Measurements from ENCODE around the gene PRKCH. TPM values are rescaled to one million over a fixed set of nuclear protein-coding genes. Genes with fewer than 3 reads are reported as not detected.

The PRKCH gene
- total RNA-seq, 1 experiment from 2014 or later = 5.2 TPM

- Histone ChIP-seq H2BK20ac (ENCODE audit: low read depth, low read length, poor library complexity, severe bottlenecking) (no peak overlapping the region), H4K8ac (replicated peaks; ENCODE audit: insufficient read length, low read depth, low read length) (no peak overlapping the region), H3K14ac (ENCODE audit: insufficient read depth, low read length) (no peak overlapping the region), H3K4me2 (ENCODE audit: insufficient read depth, insufficient read length, low read length) (no peak overlapping the region), H3K56ac (ENCODE audit: insufficient read length, low read depth, low read length) (no peak overlapping the region), H4K5ac (ENCODE audit: insufficient read length, low read depth, low read length) (no peak overlapping the region), H4K91ac (ENCODE audit: insufficient read length, low read depth, low read length) (no peak overlapping the region), H2BK5ac (ENCODE audit: insufficient read length, low read length) (no peak overlapping the region), H2BK15ac (ENCODE audit: low read depth, low read length) (no peak overlapping the region), H3K27ac (ENCODE audit: insufficient read length, low read depth, low read length) (no peak overlapping the region), H3K9me3 (ENCODE audit: control insufficient read depth, low read depth, low read length) (no peaks in the 10 kb centered on the region), H2BK12ac (ENCODE audit: insufficient read length, low read depth, low read length) (no peak overlapping the region), H3K18ac (ENCODE audit: insufficient read length, low read depth, low read length) (no peak overlapping the region), H3K23ac (ENCODE audit: insufficient read length, low read depth, low read length) (no peak overlapping the region), H3K4me1 (ENCODE audit: insufficient read depth, low read length) (no peaks in the 10 kb centered on the region; the same call in 1 of the 2 replicates), H4K20me1 (ENCODE audit: control insufficient read depth, insufficient read depth, insufficient read length) (no peaks in the 10 kb centered on the region), H3K23me2 (ENCODE audit: insufficient read length, low read depth, low read length, poor library complexity, severe bottlenecking) (peaks cover 3% of the 10 kb centered on the region), H3K79me2 (ENCODE audit: insufficient read depth, low read length) (no peaks in the 10 kb centered on the region), H2BK120ac (ENCODE audit: low read depth, low read length, poor library complexity, severe bottlenecking) (no peak overlapping the region), H3K79me1 (ENCODE audit: insufficient read depth, low read depth, low read length, poor library complexity, severe bottlenecking) (no peaks in the 10 kb centered on the region), H3K4ac (ENCODE audit: low read depth, low read length) (no peak overlapping the region), H3T11ph (ENCODE audit: low read length) (no peak overlapping the region), H3K27me3 (ENCODE audit: insufficient read depth, low read length) (no peaks in the 10 kb centered on the region), H2AK5ac (ENCODE audit: insufficient read length, low read length) (no peak overlapping the region), H3K9ac (ENCODE audit: extremely low read depth, insufficient read length, low read length) (no peak overlapping the region), H2AFZ (ENCODE audit: low read length) (no peak overlapping the region)
- DNase-seq = no peak
- H3K4me3 Mint-ChIP-seq = no peak overlapping the region
- H3K4me1 Mint-ChIP-seq = peaks cover 49 to 50% of the 10 kb centered on the region in 2 experiments
- no CpG with 5 or more reads among the region's 2 CpGs for WGBS (ENCODE audit: extremely low coverage, insufficient read length, low lambda C conversion rate)
- TF ChIP-seq CTCF (conservative IDR thresholded peaks at IDR 0.05) = no peak
- no peaks in the 10 kb centered on the region; a peak in 1 of 5 replicates for H3K9me3 Mint-ChIP-seq
- no peaks in the 10 kb centered on the region for H3K36me3 Mint-ChIP-seq (ENCODE audit: insufficient read depth in 1 of 3, low read depth in 3 of 3)
- peaks cover 15% of the 10 kb centered on the region for H3K27me3 Mint-ChIP-seq (ENCODE audit: low read depth)
- H3K27ac Mint-ChIP-seq = no peak overlapping the region
Observed at GRCh38 chr14:61566537-61567225, 245.3 kb downstream of the PRKCH start.
